Activated naive CD8-positive, alpha-beta T cell (primary cell): ENCODE data around the gene OSBPL9.

Source experiments
- H3K27ac Mint-ChIP-seq: one replicate; pipeline ENCODE4 v1.8.0; 2021; ENCODE audit warnings: mixed read lengths
- H3K27me3 Mint-ChIP-seq: one replicate; pipeline ENCODE4 v1.8.0; 2021; ENCODE audit warnings: mixed read lengths
- H3K36me3 Mint-ChIP-seq: one replicate; pipeline ENCODE4 v1.8.0; 2021; ENCODE audit warnings: mixed read lengths
- H3K4me1 Mint-ChIP-seq: one replicate; pipeline ENCODE4 v1.8.0; 2021; ENCODE audit warnings: low read depth, mixed read lengths
- H3K4me3 Mint-ChIP-seq: one replicate; pipeline ENCODE4 v1.8.0; 2021; ENCODE audit warnings: mild to moderate bottlenecking, mixed read lengths
- H3K9me3 Mint-ChIP-seq: one replicate; pipeline ENCODE4 v1.8.0; 2021; ENCODE audit warnings: low read depth, mixed read lengths

The OSBPL9 gene

GRCh38 chr1:51621841-51622454 is 5.1 kb downstream of the OSBPL9 start:
- Mint-ChIP-seq H3K27me3 (no peaks in the 10 kb centered on the region), H3K9me3 (no peaks in the 10 kb centered on the region), H3K4me3 (no peak overlapping the region), H3K36me3 (peaks cover 7% of the 10 kb centered on the region), H3K4me1 (peaks cover 60% of the 10 kb centered on the region), H3K27ac (no peak overlapping the region)

DNA sequence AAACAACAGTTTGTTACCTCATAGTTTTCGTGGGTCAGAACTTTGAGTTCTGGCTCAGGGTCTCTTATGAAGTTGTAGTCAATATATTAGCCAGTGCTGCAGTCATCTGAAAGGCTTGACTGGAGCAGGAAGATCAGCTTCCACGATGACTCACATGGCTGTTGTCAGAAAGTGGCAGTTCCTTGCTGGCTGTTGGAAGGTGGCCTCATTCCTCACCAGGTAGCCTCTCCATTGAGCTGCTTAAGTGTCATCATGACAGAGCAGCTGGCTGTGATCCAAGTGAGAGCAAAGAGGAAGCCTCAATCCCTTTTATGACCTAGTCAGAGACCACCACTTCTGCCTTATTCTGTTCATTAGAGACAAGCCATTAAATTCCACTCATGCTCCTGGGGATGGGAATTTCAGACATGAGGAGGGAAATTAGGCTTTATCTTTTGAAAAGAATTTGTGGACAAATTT is 5.6 kb downstream of the OSBPL9 start:
- Mint-ChIP-seq H3K9me3 (no peaks in the 10 kb centered on the region), H3K4me1 (peaks cover 56% of the 10 kb centered on the region), H3K36me3 (peaks cover 7% of the 10 kb centered on the region), H3K4me3 (no peak overlapping the region), H3K27me3 (no peaks in the 10 kb centered on the region), H3K27ac (no peak overlapping the region)

- peaks cover 7% of the 10 kb centered on the region for H3K36me3 Mint-ChIP-seq
- H3K4me1 Mint-ChIP-seq, result peaks cover 54% of the 10 kb centered on the region
- no peak overlapping the region for H3K4me3 Mint-ChIP-seq
- H3K27ac Mint-ChIP-seq, result no peak overlapping the region
- no peaks in the 10 kb centered on the region for H3K27me3 Mint-ChIP-seq
- no peaks in the 10 kb centered on the region for H3K9me3 Mint-ChIP-seq
Observed at GRCh38 chr1:51623025-51623424, 6.1 kb downstream of the OSBPL9 start.

GRCh38 chr1:51623450-51623849 is 6.6 kb downstream of the OSBPL9 start:
- no peaks in the 10 kb centered on the region for H3K27me3 Mint-ChIP-seq
- H3K36me3 Mint-ChIP-seq, result peaks cover 7% of the 10 kb centered on the region
- H3K9me3 Mint-ChIP-seq, result no peaks in the 10 kb centered on the region
- H3K4me3 Mint-ChIP-seq, result no peak overlapping the region
- peaks cover 52% of the 10 kb centered on the region for H3K4me1 Mint-ChIP-seq
- no peak overlapping the region for H3K27ac Mint-ChIP-seq

- H3K9me3 Mint-ChIP-seq, result no peaks in the 10 kb centered on the region
- H3K27ac Mint-ChIP-seq, result peak overlapping the region; percentile 24
- peaks cover 9% of the 10 kb centered on the region for H3K36me3 Mint-ChIP-seq
- no peaks in the 10 kb centered on the region for H3K27me3 Mint-ChIP-seq
- H3K4me3 Mint-ChIP-seq, result no peak overlapping the region
- H3K4me1 Mint-ChIP-seq, result peaks cover 50% of the 10 kb centered on the region
Observed at GRCh38 chr1:51624855-51625254, 8.0 kb downstream of the OSBPL9 start.

- Mint-ChIP-seq H3K4me3 (no peak overlapping the region), H3K9me3 (no peaks in the 10 kb centered on the region), H3K27ac (no peak overlapping the region), H3K36me3 (peaks cover 11% of the 10 kb centered on the region), H3K27me3 (no peaks in the 10 kb centered on the region), H3K4me1 (peaks cover 42% of the 10 kb centered on the region)
Observed at GRCh38 chr1:51627672-51628071, 10.8 kb downstream of the OSBPL9 start.

GRCh38 chr1:51628715-51629590 is 12.1 kb downstream of the OSBPL9 start:
- H3K4me3 Mint-ChIP-seq, result no peak overlapping the region
- H3K27ac Mint-ChIP-seq, result no peak overlapping the region
- no peaks in the 10 kb centered on the region for H3K27me3 Mint-ChIP-seq
- H3K36me3 Mint-ChIP-seq, result peaks cover 8% of the 10 kb centered on the region
- H3K4me1 Mint-ChIP-seq, result peaks cover 37% of the 10 kb centered on the region
- no peaks in the 10 kb centered on the region for H3K9me3 Mint-ChIP-seq

DNA sequence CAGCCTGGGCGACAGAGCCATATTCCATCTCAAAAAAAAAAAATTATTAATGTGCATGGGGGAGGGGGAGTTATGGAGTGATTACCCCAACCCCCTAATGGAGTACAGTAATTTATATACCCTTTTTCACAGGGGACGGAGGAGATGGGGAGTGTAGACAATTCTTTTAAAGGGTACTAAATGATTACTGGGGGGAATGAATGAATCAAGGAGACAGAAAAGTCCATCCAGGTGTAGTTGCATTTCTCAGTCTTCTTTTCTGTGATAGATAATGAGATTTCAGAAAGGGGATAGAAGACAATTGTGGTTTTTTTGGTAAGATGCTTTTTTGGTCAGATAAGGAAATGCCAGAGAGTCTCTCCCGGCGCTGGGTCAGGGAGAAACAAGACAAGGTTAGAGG is 13.0 kb downstream of the OSBPL9 start:
- H3K4me3 Mint-ChIP-seq, result no peak overlapping the region
- peaks cover 42% of the 10 kb centered on the region for H3K4me1 Mint-ChIP-seq
- H3K27ac Mint-ChIP-seq, result no peak overlapping the region
- peaks cover 8% of the 10 kb centered on the region for H3K36me3 Mint-ChIP-seq
- no peaks in the 10 kb centered on the region for H3K27me3 Mint-ChIP-seq
- no peaks in the 10 kb centered on the region for H3K9me3 Mint-ChIP-seq

DNA sequence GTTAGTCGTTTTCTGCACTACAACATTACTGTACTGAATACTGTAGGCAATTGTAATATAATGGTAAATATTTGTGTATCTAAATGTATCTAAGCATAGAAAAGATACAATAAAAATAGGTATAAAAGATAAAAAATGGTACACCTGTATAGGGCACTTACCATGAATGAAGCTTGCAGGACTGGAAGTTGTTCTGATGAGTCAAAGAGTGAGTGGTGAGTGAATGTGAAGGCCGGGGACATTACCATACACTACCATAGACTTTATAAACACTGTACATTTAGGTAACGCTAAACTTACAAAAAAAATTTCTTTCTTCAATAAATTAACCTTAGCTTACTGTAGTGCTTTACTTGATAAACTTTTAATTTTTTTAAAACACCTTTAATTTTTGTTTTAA is 13.5 kb downstream of the OSBPL9 start:
- Mint-ChIP-seq H3K9me3 (no peaks in the 10 kb centered on the region), H3K4me1 (peaks cover 44% of the 10 kb centered on the region), H3K4me3 (no peak overlapping the region), H3K27ac (no peak overlapping the region), H3K27me3 (no peaks in the 10 kb centered on the region), H3K36me3 (peaks cover 8% of the 10 kb centered on the region)

DNA sequence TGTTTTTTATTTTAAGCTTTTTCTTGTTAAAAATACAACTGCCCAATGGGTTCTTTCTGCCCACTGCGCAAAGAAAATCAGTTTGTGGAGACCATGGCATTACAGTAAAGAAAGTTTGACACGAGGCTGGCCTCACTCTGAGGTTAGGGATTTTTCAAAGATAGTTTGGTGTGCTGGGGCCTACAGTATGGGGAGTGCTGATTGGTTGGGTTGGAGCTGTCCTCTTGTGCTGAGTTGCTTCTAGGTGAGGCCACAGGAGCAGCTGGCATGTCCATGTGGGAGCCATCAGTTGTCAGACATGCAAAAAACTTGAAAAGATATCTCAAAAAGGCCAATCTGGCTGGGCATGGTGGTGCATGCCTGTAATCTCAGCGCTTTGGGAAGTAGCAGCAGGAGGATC is 14.0 kb downstream of the OSBPL9 start:
- H3K4me3 Mint-ChIP-seq, result no peak overlapping the region
- peaks cover 8% of the 10 kb centered on the region for H3K36me3 Mint-ChIP-seq
- no peaks in the 10 kb centered on the region for H3K27me3 Mint-ChIP-seq
- no peak overlapping the region for H3K27ac Mint-ChIP-seq
- peaks cover 47% of the 10 kb centered on the region for H3K4me1 Mint-ChIP-seq
- H3K9me3 Mint-ChIP-seq, result no peaks in the 10 kb centered on the region

DNA sequence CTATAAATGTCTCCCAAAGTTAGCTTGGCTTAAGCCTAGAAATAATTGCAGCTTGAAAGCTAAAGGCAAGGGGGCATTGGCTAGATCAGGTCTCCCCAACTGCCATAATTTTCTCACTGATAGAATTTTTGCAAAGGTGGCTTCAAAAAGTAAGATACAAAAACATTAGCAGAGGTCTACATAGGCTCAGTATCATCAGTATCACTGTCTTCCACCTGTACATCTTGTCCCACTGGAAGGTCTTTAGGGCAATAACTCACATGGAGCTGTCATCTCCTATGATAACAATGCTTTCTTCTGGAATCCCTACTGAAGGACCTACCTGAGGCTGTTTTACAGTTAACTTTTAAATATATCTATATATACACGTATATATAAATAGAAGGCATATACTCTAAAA is 14.9 kb downstream of the OSBPL9 start:
- Mint-ChIP-seq H3K4me1 (peaks cover 40% of the 10 kb centered on the region), H3K9me3 (no peaks in the 10 kb centered on the region), H3K4me3 (no peak overlapping the region), H3K27me3 (no peaks in the 10 kb centered on the region), H3K27ac (no peak overlapping the region), H3K36me3 (peaks cover 8% of the 10 kb centered on the region)

GRCh38 chr1:51634618-51635017 is 17.7 kb downstream of the OSBPL9 start:
- no peaks in the 10 kb centered on the region for H3K9me3 Mint-ChIP-seq
- no peaks in the 10 kb centered on the region for H3K27me3 Mint-ChIP-seq
- H3K27ac Mint-ChIP-seq, result no peak overlapping the region
- peaks cover 9% of the 10 kb centered on the region for H3K36me3 Mint-ChIP-seq
- H3K4me3 Mint-ChIP-seq, result no peak overlapping the region
- H3K4me1 Mint-ChIP-seq, result peaks cover 34% of the 10 kb centered on the region

DNA sequence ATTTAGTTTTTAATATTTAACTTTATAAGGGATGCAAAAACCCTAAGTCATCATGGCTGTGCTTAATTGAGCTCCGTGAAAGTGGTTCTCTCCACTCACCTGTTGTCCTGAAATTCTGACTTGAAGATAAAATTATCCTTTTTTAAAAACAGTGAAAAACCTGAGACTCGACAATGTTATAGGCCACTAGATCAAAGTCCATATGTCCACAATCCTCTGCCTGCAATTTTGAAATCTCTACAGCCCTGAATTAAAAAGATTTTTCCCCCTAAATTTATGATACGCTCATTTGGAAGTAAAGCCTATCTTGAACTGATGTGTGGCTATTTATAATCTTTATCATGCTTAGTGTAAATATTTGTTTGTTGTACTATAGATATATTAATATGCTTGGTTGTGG is 18.7 kb downstream of the OSBPL9 start:
- Mint-ChIP-seq H3K4me1 (peaks cover 30% of the 10 kb centered on the region), H3K36me3 (peaks cover 7% of the 10 kb centered on the region), H3K27ac (no peak overlapping the region), H3K4me3 (no peak overlapping the region), H3K9me3 (no peaks in the 10 kb centered on the region), H3K27me3 (no peaks in the 10 kb centered on the region)

DNA sequence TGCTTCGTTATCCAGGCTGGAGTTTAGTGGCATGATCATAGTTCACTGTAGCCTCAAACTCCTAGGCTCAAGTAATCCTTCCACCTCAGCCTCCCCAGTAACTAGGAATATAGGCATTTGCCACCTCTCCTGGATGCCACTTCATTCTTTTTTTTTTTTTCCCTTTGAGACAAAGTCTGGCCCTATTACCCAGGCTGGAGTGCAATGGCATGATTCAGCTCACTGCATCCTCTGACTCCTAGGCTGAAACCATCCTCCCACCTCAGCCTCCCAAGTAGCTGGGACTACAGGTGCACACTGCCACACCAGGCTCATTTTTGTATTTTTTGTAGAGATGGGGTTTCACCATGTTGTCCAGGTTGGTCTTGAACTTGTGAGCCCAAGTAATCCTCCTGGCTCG is 19.3 kb downstream of the OSBPL9 start:
- Mint-ChIP-seq H3K27ac (no peak overlapping the region), H3K4me3 (no peak overlapping the region), H3K36me3 (peaks cover 7% of the 10 kb centered on the region), H3K27me3 (no peaks in the 10 kb centered on the region), H3K9me3 (no peaks in the 10 kb centered on the region), H3K4me1 (peaks cover 28% of the 10 kb centered on the region)

DNA sequence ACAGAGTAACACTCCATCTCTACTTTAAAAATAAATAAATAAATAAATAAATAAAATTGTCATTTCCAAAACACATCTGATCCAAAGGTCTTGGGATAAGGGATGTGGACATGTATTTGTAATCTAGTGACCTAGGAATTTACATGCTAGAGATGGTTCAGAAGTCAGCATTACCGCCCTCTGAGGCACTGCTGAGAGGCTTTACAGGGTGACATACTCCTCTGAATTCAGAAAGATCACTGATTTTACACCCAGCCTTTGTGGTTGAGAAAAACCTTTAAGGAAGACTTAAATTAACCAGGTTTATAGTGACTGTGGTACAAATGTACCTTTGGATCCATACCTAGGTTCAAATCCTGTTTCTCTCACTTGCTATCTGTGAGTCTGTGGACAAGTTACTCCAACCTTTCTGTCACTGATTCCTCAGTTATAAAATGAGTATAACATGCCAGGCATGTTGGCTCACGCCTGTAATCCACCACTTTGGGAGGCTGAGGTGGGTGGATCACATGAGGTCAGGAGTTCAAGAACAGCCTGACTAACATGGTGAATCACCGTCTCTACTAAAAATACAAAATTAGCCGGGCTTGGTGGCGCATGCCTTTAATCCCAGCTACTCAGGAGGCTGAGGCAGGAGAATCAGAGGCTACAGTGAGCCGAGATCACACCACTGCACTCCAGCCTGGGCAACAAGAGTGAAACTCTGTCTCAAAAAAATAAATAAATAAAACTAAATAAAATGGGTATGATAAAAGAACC is 20.1 kb downstream of the OSBPL9 start:
- H3K36me3 Mint-ChIP-seq, result peaks cover 7% of the 10 kb centered on the region
- H3K27me3 Mint-ChIP-seq, result no peaks in the 10 kb centered on the region
- H3K4me1 Mint-ChIP-seq, result peaks cover 28% of the 10 kb centered on the region
- no peak overlapping the region for H3K27ac Mint-ChIP-seq
- H3K4me3 Mint-ChIP-seq, result no peak overlapping the region
- no peaks in the 10 kb centered on the region for H3K9me3 Mint-ChIP-seq
